ENCODE results near the gene TYW1B. TPM values are rescaled to one million over a fixed set of nuclear protein-coding genes. Genes with fewer than 3 reads are reported as not detected.
"Not testable (repeated sequence)": the region's sequence is repeated elsewhere in the genome, so short reads cannot be mapped to it uniquely, and the experiment has no call there.

Gene TYW1B
- total RNA-seq, 1 donor from 2014 or later: 4.3 TPM

DNA sequence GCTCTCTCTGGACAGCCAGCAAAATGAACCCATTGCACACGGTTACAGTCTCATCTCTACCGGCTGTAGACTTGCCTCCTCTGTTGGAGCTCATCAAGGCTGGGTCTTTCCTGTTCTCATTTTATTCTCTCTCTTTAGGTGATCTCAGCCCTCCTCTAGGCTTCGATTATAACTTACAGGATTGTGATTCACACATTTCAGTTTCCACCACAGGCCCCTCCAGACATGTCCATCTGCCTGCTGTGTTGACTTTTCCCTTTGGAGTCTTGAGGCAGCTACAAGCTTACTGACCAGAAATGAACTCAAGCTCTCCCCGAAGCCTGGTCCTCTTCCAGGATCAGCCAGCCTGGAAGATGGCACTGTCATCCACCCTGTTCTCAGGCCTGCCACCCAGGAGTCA is 268.5 kb downstream of the TYW1B start:
- not testable (repeated sequence) for DNase-seq (ENCODE audit: low spot score)

DNA sequence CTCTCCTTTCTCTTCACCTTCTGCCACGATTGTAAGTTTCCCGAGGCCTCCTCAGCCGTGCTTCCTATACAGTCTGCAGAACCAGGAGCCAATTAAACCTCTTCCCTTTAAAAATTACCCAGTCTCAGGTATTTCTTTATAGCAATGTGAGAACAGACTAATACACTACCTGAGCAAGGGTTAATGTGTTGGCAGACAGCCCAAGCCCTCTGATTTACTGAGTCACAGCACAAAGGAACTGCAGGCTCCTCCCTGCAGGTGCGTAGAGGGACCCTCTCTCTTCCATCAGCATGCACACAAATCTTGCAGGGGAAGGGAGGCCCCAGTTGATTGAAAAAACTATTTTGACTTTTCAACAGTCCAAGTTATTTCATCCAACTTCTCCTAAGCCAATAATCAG is 271.3 kb downstream of the TYW1B start:
- DNase-seq (ENCODE audit: low spot score): not testable (repeated sequence)

DNA sequence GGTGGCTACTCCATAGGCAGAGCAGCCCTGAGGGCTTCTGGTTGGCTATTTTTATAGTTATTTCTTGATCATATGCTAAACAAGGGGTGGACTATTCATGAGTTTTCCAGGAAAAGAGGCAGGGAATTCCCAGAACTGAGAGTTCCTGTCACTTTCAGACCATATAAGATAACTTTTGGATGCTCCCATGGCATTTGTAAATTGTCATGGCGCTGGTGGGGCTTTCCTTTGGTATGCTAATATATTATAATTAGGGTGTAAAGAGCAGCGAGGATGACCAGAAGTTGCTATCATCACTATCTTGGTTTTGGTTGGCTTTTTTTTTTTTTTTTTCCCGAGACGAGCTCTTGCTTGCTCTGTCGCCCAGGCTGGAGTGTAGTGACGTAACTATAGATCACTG is 272.8 kb downstream of the TYW1B start:
- not testable (repeated sequence) for DNase-seq (ENCODE audit: low spot score)

DNA sequence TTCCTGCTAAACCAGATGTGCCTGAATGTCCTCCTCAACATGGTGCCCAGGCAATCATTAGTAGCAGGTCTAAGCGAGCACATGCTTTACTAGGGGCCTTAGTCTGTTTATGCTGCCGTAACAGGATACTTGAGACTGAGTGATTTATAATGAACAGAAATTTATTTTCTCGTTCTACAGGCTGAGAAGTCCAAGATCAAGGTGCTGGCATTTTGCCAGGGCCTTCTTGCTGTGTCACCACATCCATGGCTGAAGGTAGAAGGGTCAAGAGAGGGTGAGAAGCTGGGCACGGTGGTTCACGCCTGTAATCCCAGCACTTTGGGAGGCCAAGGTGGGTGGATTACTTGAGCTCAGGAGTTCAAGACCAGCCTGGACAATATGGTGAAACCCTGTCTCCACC is 273.6 kb downstream of the TYW1B start:
- not testable (repeated sequence) for DNase-seq (ENCODE audit: low spot score)

DNA sequence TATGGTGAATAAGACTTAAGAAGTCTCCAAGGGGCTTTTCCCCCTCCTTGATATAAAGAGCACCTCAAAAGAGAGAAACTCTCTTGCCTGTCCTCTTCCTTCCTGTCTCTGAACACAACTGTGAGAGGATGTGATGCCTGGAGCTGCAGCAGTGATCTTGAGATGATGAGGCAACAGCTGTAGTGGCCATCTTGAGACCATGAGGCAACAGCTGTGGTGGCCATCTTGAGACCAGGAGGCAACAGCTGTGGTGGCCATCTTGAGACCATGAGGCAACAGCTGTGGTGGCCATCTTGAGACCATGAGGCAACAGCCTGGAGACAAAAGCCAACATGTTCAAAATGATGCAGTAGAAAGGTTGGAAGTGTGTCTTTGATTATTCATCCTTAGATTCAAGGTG is 277.5 kb downstream of the TYW1B start:
- DNase-seq (ENCODE audit: low spot score): not testable (repeated sequence)

DNA sequence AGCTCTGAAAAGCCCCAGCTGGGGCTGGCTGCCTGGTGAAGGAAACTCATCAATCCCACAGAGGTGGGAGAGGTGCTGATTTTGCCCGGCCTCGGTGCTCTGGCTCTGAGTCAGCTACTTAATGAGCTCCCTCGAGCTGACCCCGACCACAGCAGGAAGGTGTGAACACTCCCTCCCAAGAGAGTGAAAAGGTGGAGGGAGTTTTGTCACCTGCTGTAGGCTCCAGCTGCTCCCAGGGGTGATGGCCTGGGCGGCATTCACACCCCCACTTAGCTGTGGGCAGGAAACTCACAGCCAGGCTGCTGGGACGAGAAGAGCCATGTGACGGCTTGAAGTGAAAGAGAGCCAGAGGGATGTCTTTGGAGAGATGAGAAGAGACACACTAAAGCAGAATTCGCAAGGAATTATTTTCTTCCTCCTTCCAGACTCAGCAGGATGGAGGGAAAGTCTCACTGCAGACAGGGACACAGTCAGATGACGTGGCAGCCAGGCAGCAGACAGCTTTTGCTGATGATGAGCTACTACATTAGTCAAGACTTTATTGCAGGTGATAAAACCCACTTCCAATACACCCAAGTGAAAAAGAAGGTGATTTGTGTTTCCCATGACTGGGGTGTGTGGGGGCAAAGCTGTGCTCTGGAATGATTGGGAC is 281.3 kb downstream of the TYW1B start:
- DNase-seq (ENCODE audit: low spot score): not testable (repeated sequence)

DNA sequence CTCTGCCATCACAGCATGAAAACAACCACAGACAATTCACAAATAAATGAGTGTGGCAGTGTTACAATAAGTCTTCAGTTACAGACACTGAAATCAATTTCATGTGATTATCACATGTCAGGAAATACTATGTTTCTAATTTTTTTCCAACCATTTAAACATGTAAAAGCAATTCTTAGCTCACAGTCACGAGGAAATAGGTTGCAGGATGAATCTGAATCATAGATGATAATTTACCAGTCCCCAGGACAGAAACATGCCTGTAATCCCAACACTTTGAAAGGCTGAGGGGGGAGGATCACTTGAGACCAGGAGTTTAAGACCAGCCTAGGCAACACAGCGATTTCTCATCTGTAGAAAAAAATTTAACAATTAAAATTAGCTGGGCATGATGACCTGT is 283.5 kb downstream of the TYW1B start:
- DNase-seq (ENCODE audit: low spot score): not testable (repeated sequence)

DNA sequence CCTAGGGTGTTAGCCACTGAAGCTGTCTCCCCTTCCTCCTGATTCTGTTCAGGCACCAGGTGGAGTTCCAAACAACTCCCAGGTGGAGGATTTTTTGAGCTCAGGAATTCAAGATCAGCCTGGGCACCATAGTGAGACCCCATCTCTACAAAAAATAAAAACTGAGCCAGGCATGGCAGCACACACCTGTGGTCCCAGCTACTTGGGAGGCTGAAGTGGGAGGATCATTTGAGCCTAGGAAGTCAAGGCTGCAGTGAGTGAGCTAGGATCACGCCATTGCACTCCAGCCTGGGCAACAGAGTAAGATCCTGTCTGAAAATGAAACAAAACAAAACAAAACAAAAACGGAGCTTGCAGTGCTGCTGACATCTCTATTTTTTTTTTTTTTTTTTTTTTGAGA is 287.1 kb downstream of the TYW1B start:
- DNase-seq (ENCODE audit: low spot score): no peak

DNA sequence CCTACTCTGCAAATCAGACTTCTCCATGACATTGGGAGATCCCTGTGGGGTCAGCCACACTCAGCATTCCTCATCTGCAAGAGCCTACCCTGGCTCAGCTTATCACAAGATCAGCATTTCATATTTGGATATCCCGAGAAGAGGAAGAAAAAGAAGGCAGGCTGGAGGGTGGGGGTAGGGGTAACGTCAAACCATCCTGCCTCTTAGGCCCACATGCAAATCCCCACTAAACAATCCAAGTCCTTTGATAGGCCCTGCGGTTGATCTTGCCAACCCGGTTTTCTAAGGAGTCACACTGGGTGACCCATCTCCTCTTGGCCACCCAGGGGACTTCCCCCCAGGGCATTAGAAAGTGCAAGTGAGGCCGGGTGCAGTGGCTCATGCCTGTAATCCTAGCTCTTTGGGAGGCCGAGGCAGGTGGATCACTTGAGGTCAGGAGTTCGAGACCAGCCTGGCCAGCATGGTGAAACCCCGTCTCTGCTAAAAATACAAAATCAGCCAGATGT is 287.8 kb downstream of the TYW1B start:
- DNase-seq (ENCODE audit: low spot score): no peak

DNA sequence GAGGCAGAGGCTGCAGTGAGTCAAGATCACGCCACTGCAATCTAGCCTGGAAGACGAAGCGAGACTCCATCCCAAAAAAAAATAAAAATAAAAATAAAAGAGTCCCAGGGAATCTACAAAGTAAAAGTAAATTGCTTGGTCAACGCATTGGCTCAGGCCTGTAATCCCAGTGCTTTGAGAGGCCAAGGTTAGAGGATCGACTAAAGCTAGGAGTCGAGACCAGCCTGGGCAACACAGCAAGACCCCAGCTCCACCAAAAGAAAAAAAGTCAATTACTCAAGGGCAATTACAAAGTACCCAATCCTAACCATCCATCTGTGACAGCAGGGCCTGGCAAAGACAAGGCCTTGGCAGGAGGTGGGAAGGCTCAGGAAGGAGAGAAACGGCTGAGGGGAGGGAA is 288.3 kb downstream of the TYW1B start:
- no peak for DNase-seq (ENCODE audit: low spot score)

DNA sequence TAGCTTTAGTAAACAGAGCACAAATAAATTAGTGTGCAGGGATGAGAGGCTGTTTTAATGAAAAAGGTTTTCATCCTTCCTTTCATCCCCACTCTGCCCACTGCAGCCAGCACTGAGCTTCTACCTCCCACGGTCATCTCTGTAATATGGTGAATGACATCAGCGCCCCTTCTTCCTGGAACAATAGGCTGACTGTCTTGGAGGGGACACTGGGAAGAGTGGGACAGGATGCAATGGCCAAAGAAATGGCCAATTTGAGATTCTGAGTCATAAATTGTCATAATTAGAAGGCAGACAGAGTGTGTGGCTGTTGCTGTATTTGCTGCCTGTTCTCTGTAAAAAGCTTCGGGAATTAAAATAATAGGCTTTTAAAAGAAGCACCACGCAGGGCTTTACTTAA is 289.1 kb downstream of the TYW1B start:
- no peak for DNase-seq (ENCODE audit: low spot score)

DNA sequence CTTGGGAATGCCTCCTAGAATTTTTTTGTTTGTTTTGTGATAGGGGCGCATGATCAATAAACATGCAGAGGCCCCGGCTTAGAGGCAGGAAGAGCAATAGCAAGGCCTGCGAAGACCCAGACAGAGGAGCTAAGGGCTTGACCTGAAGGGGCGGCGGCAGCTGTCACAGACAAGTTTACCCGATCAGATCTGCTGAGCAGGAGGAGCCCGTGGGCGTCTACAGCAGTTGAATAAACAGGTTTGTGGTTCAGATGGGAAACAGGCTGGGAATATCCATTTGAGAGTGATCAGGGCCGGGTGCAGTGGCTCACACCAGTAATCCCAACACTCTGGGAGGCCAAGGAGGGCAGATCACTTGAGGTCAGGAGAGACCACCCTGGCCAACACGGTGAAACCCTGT is 289.9 kb downstream of the TYW1B start:
- no peak for DNase-seq (ENCODE audit: low spot score)

DNA sequence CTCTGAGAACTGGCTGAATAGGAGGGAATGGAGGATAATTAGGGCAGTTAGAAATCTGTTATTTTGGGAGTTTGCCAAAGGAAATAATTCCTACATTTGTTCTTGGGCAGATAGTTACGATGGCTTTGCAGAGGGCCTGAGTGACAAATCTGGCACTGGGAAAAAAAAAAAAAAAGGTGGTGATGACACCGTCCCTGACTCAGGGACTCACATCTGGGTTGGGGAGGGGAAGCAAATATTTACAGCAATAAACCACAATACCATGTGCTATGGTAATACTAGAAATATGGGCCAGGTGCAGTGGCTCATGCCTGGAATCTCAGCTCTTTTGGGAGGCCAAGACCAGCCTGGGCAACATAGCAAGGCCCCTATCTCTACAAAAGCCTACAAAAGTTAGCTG is 292.0 kb downstream of the TYW1B start:
- not testable (repeated sequence) for DNase-seq (ENCODE audit: low spot score)

DNA sequence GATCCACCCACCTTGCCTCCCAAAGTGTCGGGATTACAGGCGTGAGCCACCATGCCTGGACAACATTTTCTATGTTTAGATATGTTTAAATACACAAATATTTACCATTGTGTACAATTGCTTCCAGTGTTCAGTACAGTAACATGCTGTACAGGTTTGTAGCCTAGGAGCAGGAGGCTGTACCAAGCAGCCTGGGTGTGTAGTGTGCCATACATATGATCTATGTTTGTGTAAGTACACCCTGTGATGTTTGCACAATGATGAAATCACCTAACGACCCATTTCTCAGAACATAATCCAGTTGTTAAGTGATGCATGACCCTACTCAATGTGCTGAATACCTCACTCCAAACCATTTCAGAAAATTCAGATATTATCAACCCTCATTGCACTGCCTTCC is 297.0 kb downstream of the TYW1B start:
- DNase-seq (ENCODE audit: low spot score): not testable (repeated sequence)

Other genes with a start within 250 kb of the TYW1B start
- 7.0 TPM for gene POM121, start 96.9 kb upstream of the TYW1B start, total RNA-seq (ENCODE audit: insufficient read depth, low replicate concordance)
- gene TRIM74, start 141.3 kb upstream of the TYW1B start, total RNA-seq (ENCODE audit: insufficient read depth, low replicate concordance): not detected
- 0.48 TPM for gene SPDYE8, start 201.6 kb upstream of the TYW1B start, total RNA-seq (ENCODE audit: insufficient read depth, low replicate concordance)
- gene SPDYE11, start 229.7 kb upstream of the TYW1B start, total RNA-seq (ENCODE audit: insufficient read depth, low replicate concordance): 1.7 TPM

All from umbilical cord (tissue), 2 donors.